Thyroid gland (tissue), 4 donors: ENCODE measurements around the gene SALL1.

Experiments used
- CTCF ChIP-seq, 6 experiments: fragments of 200-600 bp in 3 of 6; fragments of 450-650 bp in 3 of 6; sonication (generic) in 3 of 6; IDR thresholded peaks; one replicate each; pipeline ENCODE4 v1.5.1; 2016 to 2019; ENCODE audit warnings: antibody characterized with exemption in 6 of 6, mild to moderate bottlenecking in 2 of 6, inconsistent platforms in 1 of 6, moderate library complexity in 1 of 6
- POLR2A ChIP-seq, 2 donors: fragments of 450-650 bp; IDR thresholded peaks; one replicate each; pipeline ENCODE4 v1.6.1; 2017; ENCODE audit warnings: antibody characterized with exemption in 2 of 2, mild to moderate bottlenecking in 2 of 2, moderate library complexity in 1 of 2

GRCh38 chr16:51137097-51137496 lies 14.0 kb downstream of the SALL1 start:
- TF ChIP-seq CTCF (IDR thresholded peaks at IDR 0.05) (no peak), POLR2A (IDR thresholded peaks at IDR 0.05) (peak in 1 of 2 donors; percentile 27)
